Measurements from ENCODE around the gene BAZ1A. TPM values are rescaled to one million over a fixed set of nuclear protein-coding genes. Genes with fewer than 3 reads are reported as not detected.
A peak's percentile ranks its signal among the peaks of the same experiment; 100 is the strongest.

Gene BAZ1A
- total and polyA plus RNA-seq, 9 of the 15 experiments (the other 6 are each of a cell fraction or from before 2014, with no cell fraction given): 22.0 to 71.2 (median 39.1) TPM

- TF ChIP-seq, protein P1, sequence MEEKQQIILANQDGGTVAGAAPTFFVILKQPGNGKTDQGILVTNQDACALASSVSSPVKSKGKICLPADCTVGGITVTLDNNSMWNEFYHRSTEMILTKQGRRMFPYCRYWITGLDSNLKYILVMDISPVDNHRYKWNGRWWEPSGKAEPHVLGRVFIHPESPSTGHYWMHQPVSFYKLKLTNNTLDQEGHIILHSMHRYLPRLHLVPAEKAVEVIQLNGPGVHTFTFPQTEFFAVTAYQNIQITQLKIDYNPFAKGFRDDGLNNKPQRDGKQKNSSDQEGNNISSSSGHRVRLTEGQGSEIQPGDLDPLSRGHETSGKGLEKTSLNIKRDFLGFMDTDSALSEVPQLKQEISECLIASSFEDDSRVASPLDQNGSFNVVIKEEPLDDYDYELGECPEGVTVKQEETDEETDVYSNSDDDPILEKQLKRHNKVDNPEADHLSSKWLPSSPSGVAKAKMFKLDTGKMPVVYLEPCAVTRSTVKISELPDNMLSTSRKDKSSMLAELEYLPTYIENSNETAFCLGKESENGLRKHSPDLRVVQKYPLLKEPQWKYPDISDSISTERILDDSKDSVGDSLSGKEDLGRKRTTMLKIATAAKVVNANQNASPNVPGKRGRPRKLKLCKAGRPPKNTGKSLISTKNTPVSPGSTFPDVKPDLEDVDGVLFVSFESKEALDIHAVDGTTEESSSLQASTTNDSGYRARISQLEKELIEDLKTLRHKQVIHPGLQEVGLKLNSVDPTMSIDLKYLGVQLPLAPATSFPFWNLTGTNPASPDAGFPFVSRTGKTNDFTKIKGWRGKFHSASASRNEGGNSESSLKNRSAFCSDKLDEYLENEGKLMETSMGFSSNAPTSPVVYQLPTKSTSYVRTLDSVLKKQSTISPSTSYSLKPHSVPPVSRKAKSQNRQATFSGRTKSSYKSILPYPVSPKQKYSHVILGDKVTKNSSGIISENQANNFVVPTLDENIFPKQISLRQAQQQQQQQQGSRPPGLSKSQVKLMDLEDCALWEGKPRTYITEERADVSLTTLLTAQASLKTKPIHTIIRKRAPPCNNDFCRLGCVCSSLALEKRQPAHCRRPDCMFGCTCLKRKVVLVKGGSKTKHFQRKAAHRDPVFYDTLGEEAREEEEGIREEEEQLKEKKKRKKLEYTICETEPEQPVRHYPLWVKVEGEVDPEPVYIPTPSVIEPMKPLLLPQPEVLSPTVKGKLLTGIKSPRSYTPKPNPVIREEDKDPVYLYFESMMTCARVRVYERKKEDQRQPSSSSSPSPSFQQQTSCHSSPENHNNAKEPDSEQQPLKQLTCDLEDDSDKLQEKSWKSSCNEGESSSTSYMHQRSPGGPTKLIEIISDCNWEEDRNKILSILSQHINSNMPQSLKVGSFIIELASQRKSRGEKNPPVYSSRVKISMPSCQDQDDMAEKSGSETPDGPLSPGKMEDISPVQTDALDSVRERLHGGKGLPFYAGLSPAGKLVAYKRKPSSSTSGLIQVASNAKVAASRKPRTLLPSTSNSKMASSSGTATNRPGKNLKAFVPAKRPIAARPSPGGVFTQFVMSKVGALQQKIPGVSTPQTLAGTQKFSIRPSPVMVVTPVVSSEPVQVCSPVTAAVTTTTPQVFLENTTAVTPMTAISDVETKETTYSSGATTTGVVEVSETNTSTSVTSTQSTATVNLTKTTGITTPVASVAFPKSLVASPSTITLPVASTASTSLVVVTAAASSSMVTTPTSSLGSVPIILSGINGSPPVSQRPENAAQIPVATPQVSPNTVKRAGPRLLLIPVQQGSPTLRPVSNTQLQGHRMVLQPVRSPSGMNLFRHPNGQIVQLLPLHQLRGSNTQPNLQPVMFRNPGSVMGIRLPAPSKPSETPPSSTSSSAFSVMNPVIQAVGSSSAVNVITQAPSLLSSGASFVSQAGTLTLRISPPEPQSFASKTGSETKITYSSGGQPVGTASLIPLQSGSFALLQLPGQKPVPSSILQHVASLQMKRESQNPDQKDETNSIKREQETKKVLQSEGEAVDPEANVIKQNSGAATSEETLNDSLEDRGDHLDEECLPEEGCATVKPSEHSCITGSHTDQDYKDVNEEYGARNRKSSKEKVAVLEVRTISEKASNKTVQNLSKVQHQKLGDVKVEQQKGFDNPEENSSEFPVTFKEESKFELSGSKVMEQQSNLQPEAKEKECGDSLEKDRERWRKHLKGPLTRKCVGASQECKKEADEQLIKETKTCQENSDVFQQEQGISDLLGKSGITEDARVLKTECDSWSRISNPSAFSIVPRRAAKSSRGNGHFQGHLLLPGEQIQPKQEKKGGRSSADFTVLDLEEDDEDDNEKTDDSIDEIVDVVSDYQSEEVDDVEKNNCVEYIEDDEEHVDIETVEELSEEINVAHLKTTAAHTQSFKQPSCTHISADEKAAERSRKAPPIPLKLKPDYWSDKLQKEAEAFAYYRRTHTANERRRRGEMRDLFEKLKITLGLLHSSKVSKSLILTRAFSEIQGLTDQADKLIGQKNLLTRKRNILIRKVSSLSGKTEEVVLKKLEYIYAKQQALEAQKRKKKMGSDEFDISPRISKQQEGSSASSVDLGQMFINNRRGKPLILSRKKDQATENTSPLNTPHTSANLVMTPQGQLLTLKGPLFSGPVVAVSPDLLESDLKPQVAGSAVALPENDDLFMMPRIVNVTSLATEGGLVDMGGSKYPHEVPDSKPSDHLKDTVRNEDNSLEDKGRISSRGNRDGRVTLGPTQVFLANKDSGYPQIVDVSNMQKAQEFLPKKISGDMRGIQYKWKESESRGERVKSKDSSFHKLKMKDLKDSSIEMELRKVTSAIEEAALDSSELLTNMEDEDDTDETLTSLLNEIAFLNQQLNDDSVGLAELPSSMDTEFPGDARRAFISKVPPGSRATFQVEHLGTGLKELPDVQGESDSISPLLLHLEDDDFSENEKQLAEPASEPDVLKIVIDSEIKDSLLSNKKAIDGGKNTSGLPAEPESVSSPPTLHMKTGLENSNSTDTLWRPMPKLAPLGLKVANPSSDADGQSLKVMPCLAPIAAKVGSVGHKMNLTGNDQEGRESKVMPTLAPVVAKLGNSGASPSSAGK (IDR thresholded peaks at IDR 0.05): no peak
- no peak for TF ChIP-seq KAT8 (IDR thresholded peaks at IDR 0.05; ENCODE audit: low read depth)
- TF ChIP-seq ZNF347 (CRISPR knock-in tag; IDR thresholded peaks at IDR 0.05; ENCODE audit: low read depth): no peak
- no peak for TF ChIP-seq ZFX (CRISPR knock-in tag; IDR thresholded peaks at IDR 0.05)
- peak; percentile 50 for TF ChIP-seq SMAD4 (CRISPR knock-in tag; conservative IDR thresholded peaks at IDR 0.05)
- TF ChIP-seq CREM (IDR thresholded peaks at IDR 0.05; ENCODE audit: low read depth): no peak
- no peak for TF ChIP-seq GATAD2A (IDR thresholded peaks at IDR 0.05)
- no peak for TF ChIP-seq GTF2E2 (tag; IDR thresholded peaks at IDR 0.05)
- no peak for TF ChIP-seq POLR3G (IDR thresholded peaks at IDR 0.05; ENCODE audit: extremely low read depth, insufficient read length, insufficient replicate concordance)
- TF ChIP-seq ERF (CRISPR knock-in tag; IDR thresholded peaks at IDR 0.05): no peak
- no peak for TF ChIP-seq USF1 (CRISPR knock-in tag; IDR thresholded peaks at IDR 0.05)
- TF ChIP-seq KDM2B (CRISPR knock-in tag; IDR thresholded peaks at IDR 0.05): no peak
- TF ChIP-seq TAF1 (IDR thresholded peaks at IDR 0.05; ENCODE audit: control insufficient read depth, extremely low read depth, insufficient read depth, low read length, severe bottlenecking): peak; percentile 34
- TF ChIP-seq CCNT2 (IDR thresholded peaks at IDR 0.05; ENCODE audit: borderline replicate concordance, extremely low read depth, insufficient read length, low read depth, low read length): peak; percentile 42
- no peak for TF ChIP-seq ZNF224 (CRISPR knock-in tag; IDR thresholded peaks at IDR 0.05)
Measured at GRCh38 chr14:34874386-34875030, 652 bp downstream of the BAZ1A start (continued).
